ENCODE measurements around the gene TERT. TPM values are rescaled to one million over a fixed set of nuclear protein-coding genes. Genes with fewer than 3 reads are reported as not detected.

Gene TERT
- total and polyA plus RNA-seq, 8 donors = 0.19 to 4.0 (median 0.38) TPM; not detected in 4

GRCh38 chr5:1235379-1235778, 59.5 kb downstream of the TERT start:
- peaks cover 0 to 35% (median 0%) of the 10 kb centered on the region in 3 donors for H3K27me3 ChIP-seq
- H3K27ac ChIP-seq = no peak overlapping the region
- intact Hi-C loops (cut with DNase I; ENCODE audit: low total_unique reads) = no loop called here
- no peak for TF ChIP-seq EP300 (IDR thresholded peaks at IDR 0.05)
- no peak for TF ChIP-seq POLR2A (IDR thresholded peaks at IDR 0.05)
- TF ChIP-seq POLR2AphosphoS5 (IDR thresholded peaks at IDR 0.05) = no peak
- no peak for TF ChIP-seq CTCF (IDR thresholded peaks at IDR 0.05)
- H3K36me3 ChIP-seq = no peaks in the 10 kb centered on the region
- peaks cover 3 to 25% (median 22%) of the 10 kb centered on the region in 4 donors for H3K9me3 ChIP-seq
- no peaks in the 10 kb centered on the region for H3K4me1 ChIP-seq
- no peak overlapping the region for H3K4me3 ChIP-seq
- 76 to 88% (median 84%) methylated on average over 6 to 8 of the region's 8 CpGs for WGBS, 5 donors
- DNase-seq = no peak

GRCh38 chr5:1232780-1233179, 62.1 kb downstream of the TERT start:
- Histone ChIP-seq H3K4me3 (no peak overlapping the region), H3K9me3 (peaks cover 3 to 25% (median 22%) of the 10 kb centered on the region in 4 donors), H3K4me1 (no peaks in the 10 kb centered on the region), H3K36me3 (no peaks in the 10 kb centered on the region), H3K27ac (no peak overlapping the region), H3K27me3 (peaks cover 0 to 60% (median 0%) of the 10 kb centered on the region in 3 donors)
- intact Hi-C loops (cut with DNase I; ENCODE audit: low total_unique reads) = no loop called here
- 87 to 93% (median 90%) methylated on average over 19 to 25 of the region's 25 CpGs for WGBS, 5 donors
- no peak for TF ChIP-seq EP300 (IDR thresholded peaks at IDR 0.05)
- TF ChIP-seq CTCF (IDR thresholded peaks at IDR 0.05) = no peak
- TF ChIP-seq POLR2AphosphoS5 (IDR thresholded peaks at IDR 0.05) = no peak
- TF ChIP-seq POLR2A (IDR thresholded peaks at IDR 0.05) = no peak
- no peak for DNase-seq

GRCh38 chr5:1231354-1231905, 63.4 kb downstream of the TERT start:
- intact Hi-C loops (cut with DNase I; ENCODE audit: low total_unique reads) = no loop called here
- no peak for TF ChIP-seq POLR2AphosphoS5 (IDR thresholded peaks at IDR 0.05)
- TF ChIP-seq EP300 (IDR thresholded peaks at IDR 0.05) = no peak
- no peak for TF ChIP-seq POLR2A (IDR thresholded peaks at IDR 0.05)
- TF ChIP-seq CTCF (IDR thresholded peaks at IDR 0.05) = no peak
- no peak overlapping the region for H3K4me3 ChIP-seq
- no peaks in the 10 kb centered on the region for H3K36me3 ChIP-seq
- H3K27me3 ChIP-seq = peaks cover 0 to 61% (median 0%) of the 10 kb centered on the region in 3 donors
- H3K27ac ChIP-seq = no peak overlapping the region
- 66 to 77% (median 72%) methylated on average over 10 to 13 of the region's 13 CpGs for WGBS, 5 donors
- peaks cover 2 to 21% (median 19%) of the 10 kb centered on the region in 4 donors for H3K9me3 ChIP-seq
- no peak for DNase-seq
- no peaks in the 10 kb centered on the region for H3K4me1 ChIP-seq

GRCh38 chr5:1230551-1230950, 64.3 kb downstream of the TERT start:
- intact Hi-C loops (cut with DNase I; ENCODE audit: low total_unique reads) = no loop called here
- Histone ChIP-seq H3K9me3 (peaks cover 0 to 13% (median 10%) of the 10 kb centered on the region in 4 donors), H3K27me3 (peaks cover 0 to 66% (median 0%) of the 10 kb centered on the region in 3 donors), H3K27ac (no peak overlapping the region), H3K4me3 (no peak overlapping the region), H3K4me1 (no peaks in the 10 kb centered on the region), H3K36me3 (no peaks in the 10 kb centered on the region)
- TF ChIP-seq POLR2A (IDR thresholded peaks at IDR 0.05) (no peak), POLR2AphosphoS5 (IDR thresholded peaks at IDR 0.05) (no peak), CTCF (IDR thresholded peaks at IDR 0.05) (no peak), EP300 (IDR thresholded peaks at IDR 0.05) (no peak)
- DNase-seq = no peak
- 81 to 87% (median 84%) methylated on average over 16 to 17 of the region's 17 CpGs for WGBS, 5 donors

All from stomach (tissue), 9 donors.